ENCODE data around the gene MAP4K4. TPM values are rescaled to one million over a fixed set of nuclear protein-coding genes. Genes with fewer than 3 reads are reported as not detected.

MAP4K4 gene
- total RNA-seq, 1 experiment from 2014 or later = 132 TPM

DNA sequence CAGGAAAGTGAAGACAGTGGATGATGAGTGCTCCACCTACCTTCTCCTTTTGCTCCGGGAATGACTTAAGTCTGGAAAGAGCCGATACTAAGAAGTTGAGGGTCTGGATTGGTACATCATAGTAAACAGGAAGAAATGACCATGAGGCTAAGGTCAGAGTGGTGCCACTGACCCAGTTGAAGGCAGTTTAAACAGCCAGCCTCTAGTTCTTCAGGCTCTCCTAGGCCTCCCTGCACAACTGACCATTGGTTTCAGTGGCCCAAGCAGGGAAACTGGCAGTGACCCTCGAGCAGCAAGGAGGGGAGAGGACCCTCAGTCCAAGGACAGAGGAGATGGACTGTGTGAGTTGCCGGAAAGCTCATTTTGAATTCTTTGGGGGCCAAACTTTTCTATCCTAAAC lies 119.1 kb downstream of the MAP4K4 start:
- H3K23me2 ChIP-seq (ENCODE audit: insufficient read length, low read depth, low read length, poor library complexity, severe bottlenecking) = no peaks in the 10 kb centered on the region
- DNase-seq = no peak
- peak overlapping the region in 1 of 3 experiments; percentile 50; a peak in 2 of 7 replicates for H3K27ac Mint-ChIP-seq
- no peak overlapping the region for H4K91ac ChIP-seq (ENCODE audit: insufficient read length, low read depth, low read length)
- no peak overlapping the region for H2BK15ac ChIP-seq (ENCODE audit: low read depth, low read length)
- H3K4ac ChIP-seq (ENCODE audit: low read depth, low read length) = no peak overlapping the region
- no peak overlapping the region for H3K4me2 ChIP-seq (ENCODE audit: insufficient read depth, insufficient read length, low read length)
- peaks cover 3% of the 10 kb centered on the region for H3K79me1 ChIP-seq (ENCODE audit: insufficient read depth, low read depth, low read length, poor library complexity, severe bottlenecking)
- no peak overlapping the region for H3K56ac ChIP-seq (ENCODE audit: insufficient read length, low read depth, low read length)
- H2BK20ac ChIP-seq (ENCODE audit: low read depth, low read length, poor library complexity, severe bottlenecking) = no peak overlapping the region
- TF ChIP-seq, protein P1, sequence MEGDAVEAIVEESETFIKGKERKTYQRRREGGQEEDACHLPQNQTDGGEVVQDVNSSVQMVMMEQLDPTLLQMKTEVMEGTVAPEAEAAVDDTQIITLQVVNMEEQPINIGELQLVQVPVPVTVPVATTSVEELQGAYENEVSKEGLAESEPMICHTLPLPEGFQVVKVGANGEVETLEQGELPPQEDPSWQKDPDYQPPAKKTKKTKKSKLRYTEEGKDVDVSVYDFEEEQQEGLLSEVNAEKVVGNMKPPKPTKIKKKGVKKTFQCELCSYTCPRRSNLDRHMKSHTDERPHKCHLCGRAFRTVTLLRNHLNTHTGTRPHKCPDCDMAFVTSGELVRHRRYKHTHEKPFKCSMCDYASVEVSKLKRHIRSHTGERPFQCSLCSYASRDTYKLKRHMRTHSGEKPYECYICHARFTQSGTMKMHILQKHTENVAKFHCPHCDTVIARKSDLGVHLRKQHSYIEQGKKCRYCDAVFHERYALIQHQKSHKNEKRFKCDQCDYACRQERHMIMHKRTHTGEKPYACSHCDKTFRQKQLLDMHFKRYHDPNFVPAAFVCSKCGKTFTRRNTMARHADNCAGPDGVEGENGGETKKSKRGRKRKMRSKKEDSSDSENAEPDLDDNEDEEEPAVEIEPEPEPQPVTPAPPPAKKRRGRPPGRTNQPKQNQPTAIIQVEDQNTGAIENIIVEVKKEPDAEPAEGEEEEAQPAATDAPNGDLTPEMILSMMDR (conservative IDR thresholded peaks at IDR 0.05) = no peak
- H3K9me3 Mint-ChIP-seq = no peaks in the 10 kb centered on the region; a peak in 1 of 5 replicates
- no peak overlapping the region for H3K18ac ChIP-seq (ENCODE audit: insufficient read length, low read depth, low read length)
- H3T11ph ChIP-seq (ENCODE audit: low read length) = no peak overlapping the region
- no CpG with 5 or more reads among the region's 4 CpGs for WGBS (ENCODE audit: extremely low coverage, insufficient read length, low lambda C conversion rate)
- no peak overlapping the region for H3K9ac ChIP-seq (ENCODE audit: extremely low read depth, insufficient read length, low read length)
- H3K23ac ChIP-seq (ENCODE audit: insufficient read length, low read depth, low read length) = no peak overlapping the region
- peaks cover 0 to 7% (median 2%) of the 10 kb centered on the region in 3 experiments; a peak in 3 of 7 replicates for H3K36me3 Mint-ChIP-seq (ENCODE audit: insufficient read depth in 1 of 3, low read depth in 3 of 3)
- H3K27ac ChIP-seq (ENCODE audit: insufficient read length, low read depth, low read length) = no peak overlapping the region
- no peaks in the 10 kb centered on the region for H4K20me1 ChIP-seq (ENCODE audit: control insufficient read depth, insufficient read depth, insufficient read length)
- no peak overlapping the region for H2BK120ac ChIP-seq (ENCODE audit: low read depth, low read length, poor library complexity, severe bottlenecking)
- no peak overlapping the region for H3K4me3 Mint-ChIP-seq
- H4K8ac ChIP-seq (replicated peaks; ENCODE audit: insufficient read length, low read depth, low read length) = no peak overlapping the region
- H4K5ac ChIP-seq (ENCODE audit: insufficient read length, low read depth, low read length) = no peak overlapping the region
- H3K27me3 Mint-ChIP-seq (ENCODE audit: low read depth) = no peaks in the 10 kb centered on the region
- peaks cover 11% of the 10 kb centered on the region for H3K4me1 ChIP-seq (ENCODE audit: insufficient read depth, low read length)
- H2BK5ac ChIP-seq (ENCODE audit: insufficient read length, low read length) = no peak overlapping the region
- H3K4me1 Mint-ChIP-seq = peaks cover 62 to 64% of the 10 kb centered on the region in 2 experiments
- H2AK5ac ChIP-seq (ENCODE audit: insufficient read length, low read length) = no peak overlapping the region
- H2AFZ ChIP-seq (ENCODE audit: low read length) = no peak overlapping the region
- no peaks in the 10 kb centered on the region for H3K27me3 ChIP-seq (ENCODE audit: insufficient read depth, low read length)
- no peak overlapping the region for H2BK12ac ChIP-seq (ENCODE audit: insufficient read length, low read depth, low read length)
- H3K9me3 ChIP-seq (ENCODE audit: control insufficient read depth, low read depth, low read length) = no peaks in the 10 kb centered on the region
- peaks cover 26% of the 10 kb centered on the region; the same call in 1 of the 2 replicates for H3K79me2 ChIP-seq (ENCODE audit: insufficient read depth, low read length)
- no peak overlapping the region for H3K14ac ChIP-seq (ENCODE audit: insufficient read depth, low read length)

All from H9 (cell line).